H1 (cell line): ENCODE results near the gene DDX18. TPM values are rescaled to one million over a fixed set of nuclear protein-coding genes. Genes with fewer than 3 reads are reported as not detected.

ENCODE experiments used
- CTCF ChIA-PET: fragments of 300-600 bp; sonication (Branson Sonifier 250); formaldehyde crosslinking; loops from one replicate; lab custom pipeline; 2021; ENCODE audit not compliant: partially characterized antibody; lab: Charles Lee
- POLR2A ChIA-PET: fragments of 300-600 bp; sonication (Branson Sonifier 250); formaldehyde crosslinking; loops from one replicate; lab custom pipeline; 2021; ENCODE audit warnings: inconsistent platforms; ENCODE audit not compliant: partially characterized antibody; lab: Charles Lee
- DNase-seq, 2 experiments: peaks; one replicate each; pipeline versions ENCODE4 v3.0.0 to v3.0.0-alpha.2; 2010 to 2022; ENCODE audit warnings: low spot score in 2 of 2, low read depth in 1 of 2, mixed read lengths in 1 of 2
- FAIRE-seq: peaks from 2 replicates; lab custom pipeline; 2011; peaks lifted over from hg19 to GRCh38; lab: Jason Lieb, UNC
- H2AFZ ChIP-seq: 2 replicates; pipeline ENCODE4 v1.8.1; 2012; ENCODE audit warnings: low read length, inconsistent platforms
- H2AK5ac ChIP-seq: 2 replicates; pipeline ENCODE4 v1.6.1; 2013; ENCODE audit warnings: low read depth, low read length
- H2BK120ac ChIP-seq: replicated peaks from 2 replicates; pipeline ENCODE3; 2013; ENCODE audit warnings: low read depth, low read length, inconsistent platforms
- H2BK12ac ChIP-seq: 2 replicates; pipeline ENCODE4 v1.6.1; 2013; ENCODE audit warnings: low read depth, low read length
- H2BK15ac ChIP-seq: 2 replicates; pipeline ENCODE4 v1.6.1; 2013; ENCODE audit warnings: low read length
- H2BK20ac ChIP-seq: 2 replicates; pipeline ENCODE4 v1.6.1; 2013; ENCODE audit warnings: low read length
- H2BK5ac ChIP-seq: 2 replicates; pipeline ENCODE4 v1.6.1; 2013; ENCODE audit warnings: low read depth, low read length
- H3K14ac ChIP-seq: 2 replicates; pipeline ENCODE4 v1.6.1; 2013; ENCODE audit warnings: inconsistent platforms; ENCODE audit not compliant: insufficient read length
- H3K18ac ChIP-seq: 2 replicates; pipeline ENCODE4 v1.6.1; 2013; ENCODE audit warnings: low read length; ENCODE audit errors: extremely low read depth
- H3K23ac ChIP-seq: 2 replicates; pipeline ENCODE4 v1.6.1; 2013; ENCODE audit warnings: inconsistent platforms; ENCODE audit not compliant: insufficient read length
- H3K23me2 ChIP-seq: 2 replicates; pipeline ENCODE4 v1.6.1; 2013; ENCODE audit warnings: low read depth, low read length
- H3K27ac ChIP-seq: 2 replicates; pipeline ENCODE4 v1.6.1; 2011; ENCODE audit warnings: low read depth, low read length, inconsistent platforms
- H3K27me3 ChIP-seq, 4 experiments: replicated peaks in 1 of 4; 1 replicate in 1 of 4; 2 replicates in 3 of 4; pipeline versions ENCODE4 v1.6.1 to v1.8.1; 2011 to 2013; ENCODE audit warnings: low read length in 3 of 4, mild to moderate bottlenecking in 3 of 4, inconsistent platforms in 2 of 4, mixed read lengths in 2 of 4, moderate library complexity in 1 of 4; ENCODE audit not compliant: control insufficient read depth in 3 of 4, insufficient read depth in 3 of 4; ENCODE audit errors: extremely low read depth in 1 of 4
- H3K36me3 ChIP-seq, 4 experiments: 2 replicates each; pipeline versions ENCODE4 v1.6.1 to v1.8.1; 2011 to 2013; ENCODE audit warnings: mild to moderate bottlenecking in 4 of 4, low read length in 3 of 4, moderate library complexity in 2 of 4, control low read depth in 1 of 4, inconsistent platforms in 1 of 4; ENCODE audit not compliant: insufficient read depth in 4 of 4, control insufficient read depth in 2 of 4
- H3K4ac ChIP-seq: replicated peaks from 2 replicates; pipeline ENCODE3; 2013; ENCODE audit warnings: low read length, low read depth, mixed read lengths, inconsistent platforms; ENCODE audit not compliant: insufficient read length
- H3K4me1 ChIP-seq, 4 experiments: replicated peaks in 1 of 4; 1 replicate in 1 of 4; 2 replicates in 3 of 4; pipeline versions ENCODE4 v1.6.1 to v1.8.1; 2011 to 2013; ENCODE audit warnings: low read length in 3 of 4, inconsistent platforms in 2 of 4, mixed read lengths in 1 of 4; ENCODE audit not compliant: insufficient read depth in 4 of 4, control insufficient read depth in 3 of 4
- H3K4me2 ChIP-seq, 2 experiments: 2 replicates each; pipeline versions ENCODE4 v1.6.1 to v1.8.1; 2011 to 2013; ENCODE audit warnings: low read depth in 2 of 2, low read length in 2 of 2, control low read depth in 1 of 2, inconsistent platforms in 1 of 2, mild to moderate bottlenecking in 1 of 2; ENCODE audit not compliant: insufficient read depth in 1 of 2
- H3K4me3 ChIP-seq, 4 experiments: fragments of 200-600, 300-600 bp in 1 of 4; sonication (generic), shearing (Covaris generic), sonication (Bioruptor Twin) in 1 of 4; 2 replicates each; pipeline versions ENCODE4 v1.5.1 to v1.8.1; 2011 to 2016; ENCODE audit warnings: low read length in 4 of 4, low read depth in 3 of 4, control low read depth in 2 of 4, inconsistent platforms in 2 of 4, mild to moderate bottlenecking in 2 of 4, mixed read lengths in 1 of 4, moderate library complexity in 1 of 4; ENCODE audit not compliant: insufficient read depth in 2 of 4; ENCODE audit errors: extremely low read depth in 1 of 4
- H3K56ac ChIP-seq: replicated peaks from 2 replicates; pipeline ENCODE3; 2013; ENCODE audit warnings: low read depth, mild to moderate bottlenecking, mixed read lengths, low read length, inconsistent platforms; ENCODE audit not compliant: insufficient read length
- H3K79me1 ChIP-seq: 2 replicates; pipeline ENCODE4 v1.6.1; 2013; ENCODE audit warnings: low read depth, low read length, control low read depth
- H3K79me2 ChIP-seq, 2 experiments: 2 replicates each; pipeline versions ENCODE4 v1.6.1 to v1.8.1; 2012 to 2013; ENCODE audit warnings: low read length in 2 of 2, mild to moderate bottlenecking in 2 of 2, inconsistent platforms in 1 of 2; ENCODE audit not compliant: insufficient read depth in 2 of 2, control insufficient read depth in 1 of 2
- H3K9ac ChIP-seq, 4 experiments: replicated peaks in 1 of 4; 1 replicate in 1 of 4; 2 replicates in 3 of 4; pipeline versions ENCODE4 v1.6.1 to v1.8.1; 2011 to 2013; ENCODE audit warnings: low read depth in 3 of 4, low read length in 3 of 4, control low read depth in 2 of 4, mild to moderate bottlenecking in 2 of 4, moderate library complexity in 2 of 4, inconsistent platforms in 1 of 4; ENCODE audit errors: extremely low read depth in 1 of 4
- H3K9me3 ChIP-seq, 2 experiments: 2 replicates each; pipeline versions ENCODE4 v1.6.1 to v1.8.1; 2012 to 2013; ENCODE audit warnings: mild to moderate bottlenecking in 2 of 2, moderate library complexity in 2 of 2, control low read depth in 1 of 2, inconsistent platforms in 1 of 2, low read depth in 1 of 2, low read length in 1 of 2, mixed read lengths in 1 of 2; ENCODE audit not compliant: insufficient read depth in 2 of 2
- H4K20me1 ChIP-seq, 2 experiments: replicated peaks in 1 of 2; 2 replicates each; pipeline versions ENCODE3 to v1.8.1; 2011 to 2013; ENCODE audit warnings: inconsistent platforms in 2 of 2, low read length in 2 of 2, mild to moderate bottlenecking in 1 of 2; ENCODE audit not compliant: insufficient read depth in 2 of 2, control insufficient read depth in 1 of 2
- H4K5ac ChIP-seq: 2 replicates; pipeline ENCODE4 v1.6.1; 2013; ENCODE audit warnings: low read length, low read depth, mixed read lengths, inconsistent platforms; ENCODE audit not compliant: insufficient read length
- H4K8ac ChIP-seq: 2 replicates; pipeline ENCODE4 v1.8.0; 2013; ENCODE audit warnings: mild to moderate bottlenecking, moderate library complexity, low read length, inconsistent platforms; ENCODE audit not compliant: insufficient read depth; ENCODE audit errors: extremely low read depth
- H4K91ac ChIP-seq: replicated peaks from 2 replicates; pipeline ENCODE3; 2013; ENCODE audit warnings: low read length, mixed read lengths, inconsistent platforms; ENCODE audit not compliant: insufficient read length
- CHD1 ChIP-seq: IDR thresholded peaks from 2 replicates; pipeline ENCODE4 v1.6.1; 2012; ENCODE audit warnings: low read depth, low read length, improper control_type of control experiment
- JUND ChIP-seq: IDR thresholded peaks from 2 replicates; pipeline ENCODE4 v1.6.1; 2011; ENCODE audit warnings: mild to moderate bottlenecking, improper control_type of control experiment, low read length
- KDM4A ChIP-seq: IDR thresholded peaks from one replicate; pipeline ENCODE4 v1.7.1; 2012; ENCODE audit warnings: low read depth, mild to moderate bottlenecking, moderate library complexity, low read length, inconsistent platforms; ENCODE audit not compliant: severe bottlenecking
- MAFK ChIP-seq: IDR thresholded peaks from 2 replicates; pipeline ENCODE4 v1.6.1; 2012; ENCODE audit warnings: low read depth, mild to moderate bottlenecking, improper control_type of control experiment, low read length
- POLR2A ChIP-seq, 2 experiments: IDR thresholded peaks; 1 replicate in 1 of 2; 2 replicates in 1 of 2; pipeline ENCODE4 v1.6.1; 2011; ENCODE audit warnings: low read depth in 2 of 2, low read length in 2 of 2, mild to moderate bottlenecking in 2 of 2; ENCODE audit errors: control extremely low read depth in 1 of 2
- RNF2 ChIP-seq: fragments of 200-900, 300-1000 bp; sonication (generic); IDR thresholded peaks from 2 replicates; pipeline ENCODE4 v1.7.1; 2016; ENCODE audit warnings: borderline replicate concordance, low read depth, mild to moderate bottlenecking, antibody characterized with exemption, low read length; ENCODE audit not compliant: poor library complexity, severe bottlenecking; ENCODE audit errors: missing control alignments
- TEAD4 ChIP-seq: IDR thresholded peaks from 2 replicates; pipeline ENCODE4 v1.6.1; 2012; ENCODE audit warnings: low read depth, low read length, inconsistent platforms, mixed read lengths
- ZNF274 ChIP-seq: IDR thresholded peaks from 2 replicates; pipeline ENCODE4 v1.7.0; 2012; ENCODE audit warnings: low read length, borderline replicate concordance; ENCODE audit errors: extremely low read depth
- WGBS, 2 experiments: shearing (Covaris generic) in 1 of 2; methylation state at CpG; one replicate each; pipeline versions ENCODE4 v1.1.6 to v1.1.7; 2013 to 2015; ENCODE audit warnings: low lambda C conversion rate in 2 of 2, mixed read lengths in 2 of 2, inconsistent platforms in 1 of 2, low coverage in 1 of 2, missing lambda C conversion rate in 1 of 2; ENCODE audit not compliant: insufficient replicate concordance in 2 of 2, insufficient coverage in 1 of 2, insufficient read length in 1 of 2; ENCODE audit errors: extremely low coverage in 1 of 2, missing lambda C conversion rate in 1 of 2; 5-methylcytosine and 5-hydroxymethylcytosine counted together
- polyA plus RNA-seq, 7 experiments: library from polyadenylated mRNA; depleted of rRNA in 3 of 7; stranded (reverse) in 5 of 7; unstranded in 2 of 7; fragments of >200 nt in 5 of 7; fragments of 200-250 nt in 2 of 7; gene quantifications; 1 replicate in 5 of 7; 2 replicates in 1 of 7; 4 replicates in 1 of 7; pipeline versions ENCODE4 v1.2.1 to v1.2.3, GENCODE V29; 2011 to 2013; ENCODE audit warnings: missing spikeins in 2 of 7, mixed read lengths in 2 of 7
- total RNA-seq: library from RNA; stranded (reverse); fragmentation: NEBNext Ultra II Directional; extraction: Animal tissue kit (Norgen Biotek cat#: 25700); gene quantifications from 2 replicates; pipeline ENCODE4 v1.2.1, GENCODE V29; 2021
- TF ChIP-seq, protein P1 (sequence below): IDR thresholded peaks from 2 replicates; pipeline ENCODE4 v1.6.1; 2011; ENCODE audit warnings: low read length, improper control_type of control experiment
- TF ChIP-seq, protein P2 (sequence below), 3 experiments: IDR thresholded peaks; 1 replicate in 2 of 3; 2 replicates in 1 of 3; pipeline versions ENCODE4 v1.5.1 to v1.6.1; 2011; ENCODE audit warnings: low read length in 3 of 3, mild to moderate bottlenecking in 3 of 3, inconsistent platforms in 2 of 3, low read depth in 1 of 3, moderate library complexity in 1 of 3; ENCODE audit not compliant: insufficient read depth in 1 of 3; ENCODE audit errors: control extremely low read depth in 1 of 3

The DDX18 gene
- total and polyA plus RNA-seq, 2 of the 8 experiments (the other 6 are each of a cell fraction or from before 2014, with no cell fraction given): 31.3 to 119 TPM

DNA sequence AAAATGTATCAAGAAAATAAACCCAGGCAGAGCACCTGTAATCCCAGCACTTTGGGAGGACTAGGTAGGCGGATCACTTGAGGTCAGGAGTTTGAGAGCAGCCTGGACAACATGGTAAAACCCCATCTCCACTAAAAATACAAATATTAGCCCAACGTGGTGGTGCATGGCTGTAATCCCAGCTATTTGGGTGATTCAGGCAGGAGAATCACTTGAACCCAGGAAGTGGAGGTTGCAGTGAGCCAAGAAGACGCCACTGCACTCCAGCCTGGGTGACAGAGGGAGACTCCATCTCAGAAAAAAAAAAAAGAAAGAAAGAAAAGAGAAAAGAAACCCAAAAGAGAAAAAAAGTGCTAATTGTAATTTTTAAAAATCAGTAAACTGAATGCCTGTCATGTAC is 41.4 kb downstream of the DDX18 start:
- H2BK20ac ChIP-seq: no peak overlapping the region
- no peak overlapping the region for H3K14ac ChIP-seq
- no peak overlapping the region for H2BK5ac ChIP-seq
- no peak overlapping the region for H3K23ac ChIP-seq
- no peak overlapping the region for H3K18ac ChIP-seq
- no peak overlapping the region for H3K4me3 ChIP-seq
- DNase-seq: no peak
- H3K23me2 ChIP-seq: no peaks in the 10 kb centered on the region; the same call in 1 of the 2 replicates
- H3K4me1 ChIP-seq: peaks cover 0 to 5% (median 3%) of the 10 kb centered on the region in 4 experiments; a peak in 4 of 7 replicates
- H2AK5ac ChIP-seq: no peak overlapping the region
- no peak overlapping the region for H4K91ac ChIP-seq
- H3K79me1 ChIP-seq: no peaks in the 10 kb centered on the region
- H2BK15ac ChIP-seq: no peak overlapping the region
- peaks cover 0 to 14% of the 10 kb centered on the region in 2 experiments; a peak in 1 of 4 replicates for H3K9me3 ChIP-seq
- H2BK120ac ChIP-seq: no peak overlapping the region
- H3K36me3 ChIP-seq: no peaks in the 10 kb centered on the region
- CTCF ChIA-PET: interaction anchor here (1.6 kb wide), 2 partner anchors 12 to 62 kb away, joined by 3 to 5 read pairs; no protein-coding TSS in a partner anchor
- H3K79me2 ChIP-seq: no peaks in the 10 kb centered on the region
- H3K56ac ChIP-seq: no peak overlapping the region
- H2BK12ac ChIP-seq: no peak overlapping the region
- H2AFZ ChIP-seq: no peak overlapping the region
- no peak overlapping the region for H3K4me2 ChIP-seq
- no peak overlapping the region for H3K4ac ChIP-seq
- H3K27me3 ChIP-seq: peaks cover 0 to 16% (median 1%) of the 10 kb centered on the region in 4 experiments; a peak in 2 of 7 replicates
- FAIRE-seq: no peak
- no peak overlapping the region for H3K9ac ChIP-seq
- H3K27ac ChIP-seq: no peak overlapping the region
- no peaks in the 10 kb centered on the region for H4K20me1 ChIP-seq
- 90% methylated on average over 3 of the region's 3 CpGs; no CpG with 5 or more reads in 1 of the 2 experiments for WGBS, 2 experiments
- H4K8ac ChIP-seq: no peak overlapping the region
- H4K5ac ChIP-seq: no peak overlapping the region
- POLR2A ChIA-PET: interaction anchor here (0.6 to 1.2 kb wide), 3 partner anchors 15 to 22 kb away, joined by 3 read pairs; no protein-coding TSS in a partner anchor
- TF ChIP-seq TEAD4 (no peak), KDM4A (no peak), JUND (no peak), POLR2A (IDR thresholded peaks at IDR 0.05; ENCODE audit: control extremely low read depth in 1 of 2, low read depth in 2 of 2, low read length in 2 of 2) (no peak), CHD1 (no peak), MAFK (no peak), RNF2 (no peak), ZNF274 (no peak)
- TF ChIP-seq, protein P1, sequence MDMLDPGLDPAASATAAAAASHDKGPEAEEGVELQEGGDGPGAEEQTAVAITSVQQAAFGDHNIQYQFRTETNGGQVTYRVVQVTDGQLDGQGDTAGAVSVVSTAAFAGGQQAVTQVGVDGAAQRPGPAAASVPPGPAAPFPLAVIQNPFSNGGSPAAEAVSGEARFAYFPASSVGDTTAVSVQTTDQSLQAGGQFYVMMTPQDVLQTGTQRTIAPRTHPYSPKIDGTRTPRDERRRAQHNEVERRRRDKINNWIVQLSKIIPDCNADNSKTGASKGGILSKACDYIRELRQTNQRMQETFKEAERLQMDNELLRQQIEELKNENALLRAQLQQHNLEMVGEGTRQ: no peak
- TF ChIP-seq, protein P2, sequence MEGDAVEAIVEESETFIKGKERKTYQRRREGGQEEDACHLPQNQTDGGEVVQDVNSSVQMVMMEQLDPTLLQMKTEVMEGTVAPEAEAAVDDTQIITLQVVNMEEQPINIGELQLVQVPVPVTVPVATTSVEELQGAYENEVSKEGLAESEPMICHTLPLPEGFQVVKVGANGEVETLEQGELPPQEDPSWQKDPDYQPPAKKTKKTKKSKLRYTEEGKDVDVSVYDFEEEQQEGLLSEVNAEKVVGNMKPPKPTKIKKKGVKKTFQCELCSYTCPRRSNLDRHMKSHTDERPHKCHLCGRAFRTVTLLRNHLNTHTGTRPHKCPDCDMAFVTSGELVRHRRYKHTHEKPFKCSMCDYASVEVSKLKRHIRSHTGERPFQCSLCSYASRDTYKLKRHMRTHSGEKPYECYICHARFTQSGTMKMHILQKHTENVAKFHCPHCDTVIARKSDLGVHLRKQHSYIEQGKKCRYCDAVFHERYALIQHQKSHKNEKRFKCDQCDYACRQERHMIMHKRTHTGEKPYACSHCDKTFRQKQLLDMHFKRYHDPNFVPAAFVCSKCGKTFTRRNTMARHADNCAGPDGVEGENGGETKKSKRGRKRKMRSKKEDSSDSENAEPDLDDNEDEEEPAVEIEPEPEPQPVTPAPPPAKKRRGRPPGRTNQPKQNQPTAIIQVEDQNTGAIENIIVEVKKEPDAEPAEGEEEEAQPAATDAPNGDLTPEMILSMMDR (IDR thresholded peaks at IDR 0.05; ENCODE audit: control extremely low read depth in 1 of 3, insufficient read depth in 1 of 3, low read depth in 1 of 3, low read length in 3 of 3): no peak
